GM15510 (cell line): ENCODE data around the gene ABHD5.

Source experiments
- POLR2A ChIP-seq: IDR thresholded peaks from 3 replicates; pipeline ENCODE4 v1.6.1; 2011; ENCODE audit warnings: borderline replicate concordance; ENCODE audit not compliant: insufficient read length; ENCODE audit errors: extremely low read depth

ABHD5 gene

DNA sequence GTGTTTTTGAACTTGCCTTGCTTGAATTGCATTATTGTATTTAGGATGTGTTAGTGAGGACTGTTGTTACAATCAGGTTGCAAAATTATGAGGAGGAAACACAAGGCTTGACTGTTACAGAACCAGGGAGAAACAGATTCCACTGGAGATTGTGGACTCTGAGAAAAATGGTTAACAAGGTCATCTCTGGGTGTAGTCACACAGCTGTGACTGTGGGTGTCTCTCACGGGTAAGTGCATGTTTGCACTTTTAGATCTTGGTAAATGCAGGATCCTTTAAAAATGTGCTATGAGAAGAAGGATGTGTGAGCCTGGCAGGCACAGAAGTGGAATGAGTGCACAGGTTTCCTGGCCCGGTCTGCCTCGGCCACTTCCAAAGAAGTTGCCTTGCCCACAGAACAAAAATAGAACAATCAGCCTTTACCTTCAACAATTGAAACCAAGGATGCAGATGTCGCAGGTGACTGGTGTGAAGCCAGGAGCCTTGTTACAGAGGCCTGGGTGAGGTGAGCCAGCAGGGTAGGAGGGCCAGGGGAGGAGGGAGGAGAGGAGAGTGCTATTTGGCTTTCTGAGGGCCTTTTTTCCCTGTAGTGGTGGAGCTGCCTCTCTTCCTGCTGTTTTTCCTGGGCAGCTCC lies 68.0 kb downstream of the ABHD5 start:
- TF ChIP-seq POLR2A: no peak

DNA sequence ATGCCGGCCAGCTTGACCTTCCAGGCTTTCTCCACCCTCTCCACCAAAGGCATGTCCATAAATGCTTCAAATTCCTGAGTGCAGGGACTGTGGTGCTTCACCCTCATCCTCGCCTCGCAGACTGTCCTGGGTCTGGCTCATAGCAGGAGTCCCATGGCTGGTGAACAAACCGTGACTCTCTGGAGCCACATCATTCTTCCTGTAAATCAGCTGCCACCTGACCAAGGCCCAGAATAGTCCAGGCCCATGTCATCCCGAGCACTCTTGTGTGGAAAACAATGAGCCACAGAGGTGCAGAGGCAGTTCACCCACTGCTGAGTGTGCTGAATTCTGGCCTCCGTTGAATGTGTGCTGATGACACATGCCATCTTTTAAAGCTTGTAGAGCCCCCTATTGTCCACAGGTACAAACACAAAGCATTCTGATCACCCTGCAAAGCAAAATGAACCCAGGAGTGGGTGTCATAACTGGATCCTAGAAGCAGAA lies 68.6 kb downstream of the ABHD5 start:
- TF ChIP-seq POLR2A: no peak

DNA sequence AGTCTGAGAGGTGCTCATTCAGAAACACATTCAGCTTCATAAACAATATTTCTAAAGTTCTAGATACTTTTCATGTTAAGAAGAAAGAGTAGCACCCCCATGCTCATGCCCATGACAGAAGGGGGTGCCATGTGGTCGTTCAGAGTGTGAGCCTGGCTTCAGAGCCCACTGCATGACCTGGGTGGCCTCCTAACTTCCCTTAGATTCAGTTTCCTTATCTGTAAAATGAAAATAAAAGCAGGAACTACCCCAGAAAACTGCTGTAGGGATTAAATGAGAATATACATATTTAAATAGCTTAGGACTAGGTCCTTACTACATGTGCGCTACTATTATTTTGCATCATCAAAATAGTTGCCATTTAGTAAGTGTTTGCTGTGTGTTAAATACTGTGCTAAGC lies 69.2 kb downstream of the ABHD5 start:
- TF ChIP-seq POLR2A: no peak

DNA sequence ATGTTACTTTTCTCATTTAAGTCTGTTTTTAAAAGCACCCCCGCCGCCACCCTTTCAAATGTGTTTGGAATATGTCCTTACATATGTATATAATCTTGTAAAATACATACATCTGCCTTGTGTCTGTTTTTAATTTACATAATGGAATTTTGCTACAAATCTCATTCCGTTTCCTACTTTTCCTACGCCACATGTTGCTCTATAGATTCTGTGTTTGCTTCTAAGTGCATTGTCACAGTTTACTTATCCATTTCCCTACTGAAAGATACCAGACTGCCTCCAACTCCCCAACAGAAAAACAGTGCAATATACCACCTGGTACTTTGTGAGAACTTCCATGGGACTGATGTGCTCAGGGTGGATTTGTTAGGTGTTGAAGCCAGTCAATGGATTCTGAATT lies 70.2 kb downstream of the ABHD5 start:
- TF ChIP-seq POLR2A: no peak

DNA sequence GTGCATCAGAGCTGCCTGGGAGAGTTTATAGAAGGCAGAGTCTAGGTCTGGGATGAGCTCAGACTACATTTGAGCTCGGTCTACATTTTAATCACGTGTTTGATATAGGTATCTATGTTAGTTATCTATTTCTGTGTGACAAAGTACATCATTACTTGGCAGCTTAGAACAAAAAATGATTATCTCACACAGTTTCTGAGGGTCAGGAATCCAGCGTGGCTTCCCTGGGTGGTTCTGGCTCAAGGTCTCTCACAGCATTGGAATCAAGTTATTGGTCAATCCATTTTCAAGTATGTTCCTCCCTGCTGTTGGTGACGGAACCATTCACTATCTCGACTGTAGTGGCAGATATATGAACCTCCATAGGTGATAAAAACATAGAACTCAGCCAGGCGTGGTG lies 71.7 kb downstream of the ABHD5 start:
- no peak for TF ChIP-seq POLR2A

DNA sequence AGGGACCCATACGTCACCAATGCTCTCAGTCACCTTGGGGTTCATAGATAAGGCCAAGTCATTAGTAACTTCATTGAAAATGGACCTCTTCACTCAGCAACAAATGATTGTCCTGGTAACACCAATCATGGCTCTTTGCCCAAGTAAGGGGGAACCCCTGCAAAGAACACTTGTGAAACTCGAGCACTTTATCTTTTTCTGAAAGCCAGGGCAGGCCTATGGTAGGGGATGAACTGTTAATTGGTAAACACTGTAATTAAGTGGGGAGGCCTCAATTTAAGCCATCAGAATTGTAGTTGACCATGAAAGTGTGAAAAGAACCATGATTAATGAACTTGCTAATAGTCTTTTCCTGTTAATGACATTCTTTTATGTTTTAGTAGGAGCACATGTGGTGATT lies 73.3 kb downstream of the ABHD5 start:
- TF ChIP-seq POLR2A: no peak

DNA sequence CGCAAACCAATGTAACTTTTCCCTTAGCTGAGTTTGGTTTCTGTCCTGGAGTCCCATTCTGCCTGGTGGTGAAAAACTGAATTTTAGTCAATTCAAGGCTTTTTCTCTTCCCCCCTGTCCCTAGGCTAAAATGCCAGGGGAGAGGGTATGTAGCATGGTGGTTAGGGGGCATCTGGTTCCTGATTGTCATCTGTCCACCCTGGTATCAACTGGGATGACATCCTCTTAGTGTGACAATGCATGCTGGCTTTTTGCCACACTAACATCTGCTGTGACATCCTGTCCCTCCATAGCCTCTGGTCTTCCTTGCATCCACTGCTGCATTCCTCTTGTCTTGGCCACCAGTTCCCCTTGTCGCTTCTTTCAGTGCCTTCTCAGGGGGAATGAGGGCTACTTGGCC lies 73.7 kb downstream of the ABHD5 start:
- TF ChIP-seq POLR2A: no peak

DNA sequence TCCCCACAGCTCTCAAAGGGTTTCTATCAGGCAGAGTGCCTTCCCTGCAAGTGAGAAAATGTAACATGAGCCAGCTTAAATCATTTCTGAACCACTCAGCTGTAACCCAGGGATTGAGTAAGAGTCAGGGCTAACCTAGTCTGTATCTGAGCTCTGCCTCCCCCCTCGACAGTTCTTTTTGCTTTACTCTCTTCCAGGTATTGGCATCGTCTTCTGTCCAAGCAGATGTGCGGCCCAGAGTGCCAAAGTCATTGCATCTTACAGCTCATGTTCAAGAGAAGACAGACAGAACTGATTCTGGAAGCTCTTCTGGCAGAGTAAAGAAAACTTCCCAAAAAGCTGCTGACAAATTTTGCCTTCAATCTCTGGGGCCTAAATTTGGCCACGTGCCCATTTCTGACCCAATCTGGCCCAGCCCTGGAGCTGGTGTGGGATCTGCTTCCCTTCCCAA lies 74.8 kb downstream of the ABHD5 start:
- TF ChIP-seq POLR2A: no peak

DNA sequence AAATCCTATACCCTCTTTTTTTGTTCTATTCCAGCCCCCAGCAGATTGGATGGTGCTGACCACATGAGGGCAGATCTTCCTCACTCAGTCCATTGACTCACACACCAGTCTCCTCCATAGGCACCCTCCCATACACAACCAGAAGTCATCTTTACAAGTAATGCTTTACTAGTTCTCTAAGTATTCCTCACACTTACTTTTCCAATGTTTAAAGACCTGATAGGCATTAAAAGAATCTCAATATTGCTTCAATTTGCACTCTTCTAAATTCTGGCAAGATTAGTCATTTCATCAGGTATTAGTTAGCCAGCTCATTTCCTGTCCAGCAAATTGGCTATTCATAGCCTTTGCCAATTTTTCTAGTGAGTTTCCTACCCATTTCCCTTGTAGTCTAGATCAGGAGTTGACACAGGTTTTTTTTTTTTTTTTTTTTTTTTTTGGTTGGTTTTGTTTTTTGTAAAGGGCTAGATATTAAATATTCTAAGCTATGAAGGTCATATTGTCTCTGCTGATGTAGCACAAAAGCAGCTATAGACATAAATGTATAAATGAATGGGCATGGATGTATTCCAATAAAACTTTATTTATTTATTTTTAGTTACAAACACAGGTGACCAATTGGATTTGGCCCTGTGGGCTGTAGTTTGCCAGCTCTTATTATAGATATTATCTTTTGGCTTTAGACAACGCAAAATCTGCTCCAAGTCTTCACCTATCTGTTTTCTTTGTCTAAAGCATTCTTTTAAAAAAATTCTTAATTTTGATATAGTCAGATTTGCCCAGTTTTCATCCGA lies 76.1 kb downstream of the ABHD5 start:
- TF ChIP-seq POLR2A: no peak

DNA sequence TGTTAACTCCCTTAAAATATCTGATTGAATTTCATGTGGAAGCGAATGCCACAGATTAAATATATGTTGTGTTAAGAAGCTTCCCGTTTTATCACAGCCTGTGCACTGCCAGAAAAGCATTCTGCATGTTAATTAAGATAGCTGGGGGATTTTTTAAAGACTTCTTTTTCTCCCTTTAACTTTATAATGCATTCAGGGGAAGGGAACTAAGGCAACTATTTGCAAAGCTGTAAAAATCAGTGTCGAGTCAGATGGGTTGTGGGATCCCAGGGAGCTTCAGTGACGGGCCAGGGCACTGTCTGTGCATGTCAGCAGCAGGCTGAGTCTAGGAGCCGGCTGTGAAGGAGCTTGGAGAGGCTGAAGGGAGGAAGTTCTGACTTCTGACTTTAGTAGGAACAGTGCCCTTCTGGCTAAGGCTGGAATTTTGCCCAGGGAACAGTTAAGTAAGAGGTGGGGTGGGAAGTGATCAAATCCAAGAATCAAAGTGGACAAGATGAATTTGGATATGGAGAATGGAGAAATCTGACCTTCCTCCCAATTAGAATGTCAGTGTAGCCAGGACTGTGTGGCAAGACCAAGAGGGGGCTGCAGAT lies 77.7 kb downstream of the ABHD5 start:
- TF ChIP-seq POLR2A: no peak

DNA sequence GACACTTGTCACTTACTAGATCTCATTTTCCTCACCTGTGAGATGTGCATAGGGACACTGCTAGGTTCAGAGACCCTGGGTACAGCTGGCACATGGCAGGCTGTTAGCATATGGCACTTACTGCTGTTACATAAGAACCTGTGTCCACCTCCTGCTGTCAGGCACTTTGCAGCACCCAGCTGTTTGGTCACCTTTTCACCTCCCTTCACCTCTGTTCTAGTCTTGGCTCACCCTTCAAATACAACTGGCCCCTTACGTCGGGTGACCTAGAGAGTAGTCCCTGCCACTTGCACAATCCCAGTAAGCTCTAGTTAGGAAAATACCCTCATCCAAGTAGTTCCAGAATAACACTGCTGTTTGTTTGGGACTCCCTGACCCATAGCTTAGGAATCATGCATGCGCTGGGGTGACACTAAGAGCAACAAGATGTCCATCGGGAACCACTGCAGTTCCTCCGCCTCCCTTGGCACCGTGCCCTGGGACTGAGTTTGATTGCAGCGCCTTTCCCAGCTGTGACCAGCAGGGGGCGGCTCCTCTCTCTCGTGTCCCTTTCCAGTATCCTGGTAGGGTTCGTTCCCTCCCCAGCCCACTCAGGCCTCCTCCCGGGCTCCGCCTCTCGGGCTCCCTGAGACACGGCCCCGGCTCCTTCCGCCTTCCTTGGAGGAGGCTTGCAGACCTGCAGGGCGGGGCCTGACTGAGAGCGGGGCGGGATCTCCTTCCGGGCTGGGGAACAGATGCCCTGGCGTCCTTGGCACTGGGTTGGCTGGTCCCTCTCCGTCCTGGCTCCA lies 78.6 kb downstream of the ABHD5 start:
- TF ChIP-seq POLR2A: no peak

DNA sequence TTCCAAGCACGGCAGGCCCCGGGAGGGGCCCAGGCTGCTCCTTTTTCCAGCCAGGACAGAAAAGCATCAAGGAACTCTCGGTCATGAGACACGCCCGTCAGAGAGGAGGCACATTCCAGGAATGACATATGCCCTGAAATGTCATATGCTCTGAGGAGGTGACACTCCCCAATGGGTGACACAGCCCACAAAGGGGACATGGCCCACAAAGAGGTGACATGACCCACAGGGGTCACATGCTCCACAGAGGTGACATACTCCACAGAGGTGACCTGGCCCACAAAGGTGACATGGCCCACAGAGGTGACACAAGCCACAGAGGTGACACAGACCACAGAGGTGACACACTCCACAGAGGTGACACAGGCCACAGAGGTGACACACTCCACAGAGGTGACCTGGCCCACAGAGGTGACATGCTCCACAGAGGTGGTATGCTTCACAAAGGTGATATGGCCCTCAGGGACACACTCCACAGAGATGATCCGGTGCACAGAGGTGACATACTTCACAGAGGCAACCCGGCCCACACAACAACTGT lies 79.2 kb downstream of the ABHD5 start:
- TF ChIP-seq POLR2A: no peak

DNA sequence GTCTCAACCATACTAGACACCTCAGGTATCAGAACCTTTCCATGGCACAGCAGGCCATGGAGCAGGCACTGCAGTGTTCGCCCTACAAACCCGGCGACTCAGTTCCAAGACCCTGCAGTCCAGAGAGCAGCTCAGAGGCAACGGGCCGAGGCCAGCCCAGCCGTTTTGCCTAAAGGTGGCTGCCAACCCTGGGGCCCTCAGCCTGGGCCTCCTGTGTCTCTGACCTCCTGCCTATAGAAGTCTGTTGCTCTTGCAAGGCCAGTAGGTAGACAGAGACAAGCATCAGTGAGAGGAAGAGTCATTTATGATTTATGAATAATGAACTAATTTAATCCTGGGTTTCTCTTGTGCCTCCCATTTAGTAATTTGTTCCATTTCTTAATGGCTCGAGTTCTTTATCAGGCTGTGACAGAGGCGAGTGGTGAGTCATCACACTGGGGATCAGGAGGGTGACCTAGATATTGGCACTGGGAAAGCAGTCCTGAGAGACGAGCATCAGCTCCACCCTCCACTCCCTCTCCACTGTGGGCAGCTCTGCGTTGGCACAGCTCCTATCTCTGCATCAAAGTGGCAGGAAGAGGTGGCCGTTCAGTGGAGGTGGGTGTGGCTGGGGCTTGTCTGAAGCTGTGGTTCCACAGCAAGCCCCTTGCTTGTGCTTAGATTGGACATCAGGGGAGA lies 79.8 kb downstream of the ABHD5 start:
- no peak for TF ChIP-seq POLR2A

DNA sequence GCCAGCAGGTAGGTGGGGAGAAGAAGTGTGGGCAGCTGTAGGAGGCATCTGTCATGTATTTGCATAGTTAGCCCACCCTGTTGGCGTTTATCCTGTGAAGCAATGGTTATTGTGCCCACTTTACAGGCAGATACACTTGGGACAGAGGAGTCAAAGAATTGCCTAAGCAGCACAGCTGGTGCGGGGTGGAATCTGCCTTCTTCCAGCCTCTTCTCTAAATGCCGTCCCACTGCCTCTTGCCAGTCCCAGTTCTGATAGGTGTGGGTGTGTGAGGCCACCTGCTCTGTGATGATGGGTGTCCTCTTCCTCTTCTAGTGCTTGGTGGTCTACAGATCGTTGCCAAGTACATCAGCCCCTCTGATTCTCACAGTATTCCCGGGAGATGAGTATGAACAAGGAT lies 80.9 kb downstream of the ABHD5 start:
- TF ChIP-seq POLR2A: no peak

DNA sequence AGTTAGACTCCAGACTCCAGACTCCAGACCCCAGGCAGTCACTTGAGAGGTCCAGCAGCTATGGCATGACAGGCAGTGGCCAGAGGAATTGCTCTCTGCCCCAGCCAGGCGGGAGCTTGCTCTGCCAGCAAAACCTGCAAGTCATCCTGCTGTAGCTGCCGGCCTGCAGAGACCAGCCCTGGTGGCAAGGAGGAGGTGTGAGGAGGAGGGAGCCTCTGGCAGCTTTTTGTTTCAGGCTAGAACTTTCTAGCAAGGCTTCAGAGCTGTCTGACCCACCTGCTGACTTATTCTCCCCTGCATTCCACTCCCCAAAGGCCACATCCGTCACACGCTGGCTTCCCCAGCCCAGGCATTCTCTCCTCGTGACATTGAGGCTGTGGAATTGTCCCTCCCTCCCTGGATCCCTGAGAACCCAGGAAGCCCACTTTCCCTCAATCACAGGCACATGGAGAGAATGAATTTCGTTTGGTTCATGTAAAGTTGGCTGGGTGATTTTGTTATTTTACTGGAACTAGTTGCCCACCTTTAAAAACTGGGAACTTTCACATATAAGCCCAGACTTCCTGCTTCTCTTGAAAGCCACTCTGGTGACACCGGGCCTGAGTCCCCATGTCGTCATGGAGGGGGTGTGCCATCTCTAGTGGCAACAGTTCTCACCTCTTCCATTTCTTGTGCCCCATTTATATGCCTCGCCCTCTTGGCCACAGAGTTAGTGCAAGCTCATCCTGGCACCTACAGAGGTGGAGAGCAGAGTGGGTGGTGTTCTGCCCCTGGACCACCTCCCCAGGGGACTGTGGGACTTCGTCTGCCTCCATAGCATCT lies 82.7 kb downstream of the ABHD5 start:
- TF ChIP-seq POLR2A: no peak
